ENCODE results near the gene CCDC9B.

CCDC9B gene

GRCh38 chr15:40355976-40356585, 15.3 kb upstream of the CCDC9B start:
- H3K4me3 ChIP-seq (ENCODE audit: low read depth, low read length): no peak overlapping the region
- TF ChIP-seq CTCF (IDR thresholded peaks at IDR 0.05; ENCODE audit: low read depth, low read length): no peak

- H3K4me3 ChIP-seq (ENCODE audit: low read depth, low read length): no peak overlapping the region
Observed at GRCh38 chr15:40354408-40355171, 13.9 kb upstream of the CCDC9B start.

GRCh38 chr15:40353697-40354096, 13.0 kb upstream of the CCDC9B start:
- TF ChIP-seq CTCF (IDR thresholded peaks at IDR 0.05; ENCODE audit: low read depth, low read length): no peak
- H3K4me3 ChIP-seq (ENCODE audit: low read depth, low read length): no peak overlapping the region

More at GRCh38 chr15:40354408-40355171, 13.9 kb upstream of the CCDC9B start:
- TF ChIP-seq CTCF (IDR thresholded peaks at IDR 0.05; ENCODE audit: low read depth, low read length): peak; percentile 59

- no peak overlapping the region for H3K4me3 ChIP-seq (ENCODE audit: low read depth, low read length)
- TF ChIP-seq CTCF (IDR thresholded peaks at IDR 0.05; ENCODE audit: low read depth, low read length): no peak
Observed at GRCh38 chr15:40352281-40352901, 11.7 kb upstream of the CCDC9B start.

- no peak overlapping the region for H3K4me3 ChIP-seq (ENCODE audit: low read depth, low read length)
- no peak for TF ChIP-seq CTCF (IDR thresholded peaks at IDR 0.05; ENCODE audit: low read depth, low read length)
Observed at GRCh38 chr15:40349163-40349562, 8.4 kb upstream of the CCDC9B start.

GRCh38 chr15:40348474-40348870, 7.7 kb upstream of the CCDC9B start:
- H3K4me3 ChIP-seq (ENCODE audit: low read depth, low read length): no peak overlapping the region
- TF ChIP-seq CTCF (IDR thresholded peaks at IDR 0.05; ENCODE audit: low read depth, low read length): no peak
